GM19372 (cell line): Measurements from ENCODE around the gene HYKK.

ENCODE experiments used
- ATAC-seq: cut with Tn5 transposase; IDR thresholded peaks from one replicate; pipeline ENCODE4 v1.9.1; 2021; ENCODE audit warnings: mild to moderate bottlenecking, low read depth, moderate library complexity; ENCODE audit not compliant: unreplicated experiment

Gene HYKK

DNA sequence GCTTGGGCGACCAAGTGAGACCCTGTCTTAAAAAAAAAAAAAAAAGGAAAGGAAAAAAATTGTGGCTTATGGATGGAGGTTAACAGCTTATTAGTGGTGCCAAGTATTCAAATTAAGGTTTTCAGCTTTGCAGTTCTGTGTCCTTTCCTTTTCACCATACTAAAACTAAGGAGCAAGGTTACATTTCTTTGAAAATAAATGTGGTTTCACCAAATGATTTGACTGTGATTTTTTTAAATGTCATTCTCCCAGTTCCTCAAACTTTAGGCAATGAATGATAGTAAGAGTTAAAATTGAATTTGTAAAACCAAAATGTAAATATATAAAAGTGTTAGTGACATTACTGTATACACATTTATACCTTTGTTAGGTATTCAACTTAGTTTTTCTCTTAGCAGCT, 67.6 kb downstream of the HYKK start:
- no peak for ATAC-seq
